ENCODE data around the gene SLU7. TPM values are rescaled to one million over a fixed set of nuclear protein-coding genes. Genes with fewer than 3 reads are reported as not detected.
A peak's percentile ranks its signal among the peaks of the same experiment; 100 is the strongest.

Gene SLU7
- total and polyA plus RNA-seq, 10 donors = 32.1 to 114 (median 55.7) TPM

DNA sequence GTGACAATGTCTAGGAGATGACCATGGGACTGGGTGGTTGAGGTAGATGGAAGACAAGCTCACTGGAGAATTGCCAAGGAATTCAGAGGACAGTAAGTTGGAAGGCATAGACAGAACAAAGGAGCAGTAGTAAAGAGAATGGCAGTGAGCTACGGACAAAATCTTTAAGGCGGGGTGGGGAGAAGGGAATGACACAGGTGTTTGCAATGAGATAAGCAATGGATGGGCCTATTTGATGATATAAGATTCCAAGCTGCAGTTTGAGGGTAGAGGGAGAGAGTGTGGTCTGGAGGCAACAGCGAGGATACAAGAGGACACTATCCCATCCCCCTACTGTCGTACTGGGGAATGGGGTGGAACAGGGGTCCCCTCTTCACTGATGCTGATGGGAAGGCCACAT, 17.1 kb upstream of the SLU7 start:
- intact Hi-C loops (cut with DNase I; ENCODE audit: low total_unique reads) = no loop called here
- no peak overlapping the region for H3K27ac ChIP-seq
- no peaks in the 10 kb centered on the region for H3K27me3 ChIP-seq (replicated peaks in 1 of 7)
- TF ChIP-seq POLR2A (IDR thresholded peaks at IDR 0.05) = no peak
- TF ChIP-seq CTCF (IDR thresholded peaks at IDR 0.05 in 8 of 11, conservative IDR thresholded peaks at IDR 0.05 in 3 of 11) = no peak
- TF ChIP-seq POLR2AphosphoS5 (IDR thresholded peaks at IDR 0.05) = no peak
- 86 to 97% (median 91%) methylated on average over 4 of the region's 4 CpGs for WGBS, 5 donors
- no peak for DNase-seq
- H3K9me3 ChIP-seq = no peaks in the 10 kb centered on the region
- H3K4me3 ChIP-seq = no peak overlapping the region
- no peaks in the 10 kb centered on the region for H3K36me3 ChIP-seq
- peaks cover 4 to 55% (median 15%) of the 10 kb centered on the region in 6 donors for H3K4me1 ChIP-seq

GRCh38 chr5:160435532-160435931, 16.7 kb upstream of the SLU7 start:
- H3K9me3 ChIP-seq = no peaks in the 10 kb centered on the region
- DNase-seq = no peak
- H3K27ac ChIP-seq = no peak overlapping the region
- no peaks in the 10 kb centered on the region for H3K27me3 ChIP-seq (replicated peaks in 1 of 7)
- H3K36me3 ChIP-seq = no peaks in the 10 kb centered on the region
- H3K4me3 ChIP-seq = no peak overlapping the region
- intact Hi-C loops (cut with DNase I; ENCODE audit: low total_unique reads) = no loop called here
- TF ChIP-seq POLR2A (IDR thresholded peaks at IDR 0.05) (no peak), POLR2AphosphoS5 (IDR thresholded peaks at IDR 0.05) (no peak), CTCF (IDR thresholded peaks at IDR 0.05 in 8 of 11, conservative IDR thresholded peaks at IDR 0.05 in 3 of 11) (no peak)
- H3K4me1 ChIP-seq = peaks cover 4 to 52% (median 14%) of the 10 kb centered on the region in 6 donors
- WGBS, 5 donors = 65 to 89% (median 76%) methylated on average over 1 of the region's 1 CpG

- TF ChIP-seq POLR2AphosphoS5 (IDR thresholded peaks at IDR 0.05) (peak in 2 of 3 donors; percentile 15 to 57), CTCF (IDR thresholded peaks at IDR 0.05 in 8 of 11, conservative IDR thresholded peaks at IDR 0.05 in 3 of 11) (no peak)
- no peak overlapping the region for H3K27ac ChIP-seq
- no peaks in the 10 kb centered on the region for H3K27me3 ChIP-seq (replicated peaks in 1 of 7)
- no peak overlapping the region for H3K4me3 ChIP-seq
- peaks cover 4 to 45% (median 14%) of the 10 kb centered on the region in 6 donors for H3K4me1 ChIP-seq
- WGBS, 5 donors = 67 to 86% (median 70%) methylated on average over 9 of the region's 9 CpGs
- peaks cover 0 to 9% (median under 1%) of the 10 kb centered on the region in 6 donors for H3K36me3 ChIP-seq
- H3K9me3 ChIP-seq = no peaks in the 10 kb centered on the region
- DNase-seq = peak; percentile 90
- intact Hi-C loops (cut with DNase I; ENCODE audit: low total_unique reads) = no loop called here
These were observed 15.2 kb upstream of the SLU7 start for GRCh38 chr5:160434022-160434531.

DNA sequence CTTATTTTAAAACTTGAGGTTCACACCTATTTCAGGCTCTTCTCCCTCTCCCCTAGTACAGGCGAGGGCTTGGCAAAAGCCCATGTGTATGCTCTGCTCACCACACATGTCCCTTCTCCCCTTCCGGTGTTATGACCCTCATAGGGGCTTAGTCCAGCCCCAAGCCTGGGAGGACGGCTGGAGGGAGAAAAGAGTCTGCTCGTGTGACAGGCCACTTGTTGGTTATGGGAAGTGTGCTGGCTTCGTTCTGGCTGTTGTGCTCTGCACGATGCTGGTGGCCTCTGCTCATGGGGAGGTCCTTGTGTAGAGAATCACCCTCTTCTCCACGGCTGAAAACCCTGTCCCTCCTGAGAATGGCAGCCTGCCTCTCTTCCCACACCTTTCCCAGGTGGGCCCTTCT, 13.9 kb upstream of the SLU7 start:
- no peak overlapping the region for H3K4me3 ChIP-seq
- intact Hi-C loops (cut with DNase I; ENCODE audit: low total_unique reads) = no loop called here
- no peak for DNase-seq
- TF ChIP-seq CTCF (IDR thresholded peaks at IDR 0.05 in 8 of 11, conservative IDR thresholded peaks at IDR 0.05 in 3 of 11) (no peak), POLR2AphosphoS5 (IDR thresholded peaks at IDR 0.05) (no peak), POLR2A (IDR thresholded peaks at IDR 0.05) (no peak)
- peaks cover 0 to 34% (median 9%) of the 10 kb centered on the region in 6 donors for H3K4me1 ChIP-seq
- no peak overlapping the region for H3K27ac ChIP-seq
- no peaks in the 10 kb centered on the region for H3K27me3 ChIP-seq (replicated peaks in 1 of 7)
- WGBS, 5 donors = 85 to 94% (median 89%) methylated on average over 7 of the region's 7 CpGs
- no peaks in the 10 kb centered on the region for H3K9me3 ChIP-seq
- peaks cover 0 to 22% (median 2%) of the 10 kb centered on the region in 6 donors for H3K36me3 ChIP-seq
